HEK293 (cell line): ENCODE results near the gene SLC8A2.
A peak's percentile ranks its signal among the peaks of the same experiment; 100 is the strongest.

Experiments
- AEBP2 ChIP-seq: fragments of 450-650 bp; formaldehyde crosslinking; IDR thresholded peaks from 2 replicates; pipeline ENCODE4 v1.5.1; 2016; ENCODE audit warnings: missing biosample characterization, missing genetic modification characterization, borderline replicate concordance
- GLIS1 ChIP-seq: fragments of 450-650 bp; formaldehyde crosslinking; IDR thresholded peaks from 2 replicates; pipeline ENCODE4 v1.5.1; 2016; ENCODE audit warnings: missing biosample characterization, missing genetic modification characterization
- KLF7 ChIP-seq: fragments of 450-650 bp; formaldehyde crosslinking; IDR thresholded peaks from 2 replicates; pipeline ENCODE4 v1.5.1; 2016; ENCODE audit warnings: missing biosample characterization, missing genetic modification characterization, borderline replicate concordance
- KLF8 ChIP-seq: fragments of 450-650 bp; formaldehyde crosslinking; IDR thresholded peaks from 2 replicates; pipeline ENCODE4 v1.5.1; 2016; ENCODE audit warnings: missing biosample characterization, missing genetic modification characterization
- SP3 ChIP-seq: fragments of 450-650 bp; formaldehyde crosslinking; IDR thresholded peaks from 2 replicates; pipeline ENCODE4 v1.5.1; 2016; ENCODE audit warnings: missing biosample characterization, missing genetic modification characterization
- SP7 ChIP-seq: fragments of 450-650 bp; formaldehyde crosslinking; IDR thresholded peaks from 2 replicates; pipeline ENCODE4 v1.5.1; 2016; ENCODE audit warnings: missing biosample characterization, missing genetic modification characterization
- TRIM28 ChIP-seq: IDR thresholded peaks from 2 replicates; pipeline ENCODE4 v1.6.1; 2011; ENCODE audit warnings: low read length, control low read depth, borderline replicate concordance
- YY2 ChIP-seq: fragments of 450-650 bp; formaldehyde crosslinking; IDR thresholded peaks from 2 replicates; pipeline ENCODE4 v1.5.1; 2016; ENCODE audit warnings: missing biosample characterization, missing genetic modification characterization
- ZBTB20 ChIP-seq: fragments of 450-650 bp; formaldehyde crosslinking; IDR thresholded peaks from 2 replicates; pipeline ENCODE4 v1.5.1; 2016; ENCODE audit warnings: missing biosample characterization, missing genetic modification characterization
- ZFHX2 ChIP-seq: fragments of 450-650 bp; formaldehyde crosslinking; conservative IDR thresholded peaks from 2 replicates; pipeline ENCODE4 v1.5.1; 2016; ENCODE audit warnings: missing biosample characterization, missing genetic modification characterization
- ZNF155 ChIP-seq: fragments of 450-650 bp; formaldehyde crosslinking; IDR thresholded peaks from 2 replicates; pipeline ENCODE4 v1.5.1; 2016; ENCODE audit warnings: missing biosample characterization, missing genetic modification characterization
- ZNF2 ChIP-seq: fragments of 450-650 bp; formaldehyde crosslinking; IDR thresholded peaks from 2 replicates; pipeline ENCODE4 v1.5.1; 2016; ENCODE audit warnings: missing biosample characterization, missing genetic modification characterization
- ZNF221 ChIP-seq: fragments of 450-650 bp; formaldehyde crosslinking; IDR thresholded peaks from 2 replicates; pipeline ENCODE4 v1.5.1; 2017; ENCODE audit warnings: missing biosample characterization, missing genetic modification characterization, borderline replicate concordance
- ZNF335 ChIP-seq: fragments of 450-650 bp; formaldehyde crosslinking; conservative IDR thresholded peaks from 2 replicates; pipeline ENCODE4 v1.5.1; 2016; ENCODE audit warnings: missing biosample characterization, missing genetic modification characterization
- ZNF366 ChIP-seq: fragments of 450-650 bp; formaldehyde crosslinking; conservative IDR thresholded peaks from 2 replicates; pipeline ENCODE4 v1.5.1; 2016; ENCODE audit warnings: missing biosample characterization, missing genetic modification characterization
- ZNF416 ChIP-seq: fragments of 450-650 bp; formaldehyde crosslinking; IDR thresholded peaks from 2 replicates; pipeline ENCODE4 v1.5.1; 2016; ENCODE audit warnings: missing biosample characterization, missing genetic modification characterization
- ZNF488 ChIP-seq: fragments of 450-650 bp; formaldehyde crosslinking; IDR thresholded peaks from 2 replicates; pipeline ENCODE4 v1.5.1; 2016; ENCODE audit warnings: missing biosample characterization, missing genetic modification characterization
- ZNF501 ChIP-seq: fragments of 450-650 bp; formaldehyde crosslinking; IDR thresholded peaks from 2 replicates; pipeline ENCODE4 v1.5.1; 2016; ENCODE audit warnings: missing biosample characterization, missing genetic modification characterization
- ZNF514 ChIP-seq: fragments of 450-650 bp; formaldehyde crosslinking; IDR thresholded peaks from 2 replicates; pipeline ENCODE4 v1.5.1; 2016; ENCODE audit warnings: missing biosample characterization, missing genetic modification characterization
- ZNF658 ChIP-seq: fragments of 450-650 bp; formaldehyde crosslinking; IDR thresholded peaks from 2 replicates; pipeline ENCODE4; 2016; ENCODE audit warnings: missing biosample characterization, missing genetic modification characterization
- ZNF707 ChIP-seq: fragments of 450-650 bp; formaldehyde crosslinking; IDR thresholded peaks from 2 replicates; pipeline ENCODE4 v1.5.1; 2016; ENCODE audit warnings: missing biosample characterization, missing genetic modification characterization
- ZNF76 ChIP-seq: fragments of 450-650 bp; formaldehyde crosslinking; IDR thresholded peaks from 2 replicates; pipeline ENCODE4; 2016; ENCODE audit warnings: low read depth, missing biosample characterization, missing genetic modification characterization, borderline replicate concordance
- ZNF768 ChIP-seq: fragments of 450-650 bp; formaldehyde crosslinking; IDR thresholded peaks from 2 replicates; pipeline ENCODE4 v1.5.1; 2018; ENCODE audit warnings: missing biosample characterization, mild to moderate bottlenecking, missing genetic modification characterization
- ZNF776 ChIP-seq: fragments of 450-650 bp; formaldehyde crosslinking; IDR thresholded peaks from 2 replicates; pipeline ENCODE4 v1.5.0; 2017; ENCODE audit warnings: missing biosample characterization, missing genetic modification characterization, borderline replicate concordance
- ZNF792 ChIP-seq: fragments of 450-650 bp; formaldehyde crosslinking; IDR thresholded peaks from 2 replicates; pipeline ENCODE4 v1.5.1; 2016; ENCODE audit warnings: missing biosample characterization, missing genetic modification characterization
- ZNF830 ChIP-seq: fragments of 450-650 bp; IDR thresholded peaks from 2 replicates; pipeline ENCODE4 v1.5.0; 2018; ENCODE audit warnings: missing biosample characterization, missing genetic modification characterization, low read depth, mild to moderate bottlenecking, moderate library complexity
- TF ChIP-seq, protein P1 (sequence below): fragments of 450-650 bp; formaldehyde crosslinking; IDR thresholded peaks from 2 replicates; pipeline ENCODE4 v1.5.1; 2017; ENCODE audit warnings: missing biosample characterization, missing genetic modification characterization
- TF ChIP-seq, protein P2 (sequence below): fragments of 450-650 bp; formaldehyde crosslinking; IDR thresholded peaks from 2 replicates; pipeline ENCODE4 v1.5.1; 2016; ENCODE audit warnings: missing biosample characterization, missing genetic modification characterization

Gene SLC8A2

GRCh38 chr19:47438793-47439220 is 32.9 kb downstream of the SLC8A2 start (continued):
- TF ChIP-seq, protein P1, sequence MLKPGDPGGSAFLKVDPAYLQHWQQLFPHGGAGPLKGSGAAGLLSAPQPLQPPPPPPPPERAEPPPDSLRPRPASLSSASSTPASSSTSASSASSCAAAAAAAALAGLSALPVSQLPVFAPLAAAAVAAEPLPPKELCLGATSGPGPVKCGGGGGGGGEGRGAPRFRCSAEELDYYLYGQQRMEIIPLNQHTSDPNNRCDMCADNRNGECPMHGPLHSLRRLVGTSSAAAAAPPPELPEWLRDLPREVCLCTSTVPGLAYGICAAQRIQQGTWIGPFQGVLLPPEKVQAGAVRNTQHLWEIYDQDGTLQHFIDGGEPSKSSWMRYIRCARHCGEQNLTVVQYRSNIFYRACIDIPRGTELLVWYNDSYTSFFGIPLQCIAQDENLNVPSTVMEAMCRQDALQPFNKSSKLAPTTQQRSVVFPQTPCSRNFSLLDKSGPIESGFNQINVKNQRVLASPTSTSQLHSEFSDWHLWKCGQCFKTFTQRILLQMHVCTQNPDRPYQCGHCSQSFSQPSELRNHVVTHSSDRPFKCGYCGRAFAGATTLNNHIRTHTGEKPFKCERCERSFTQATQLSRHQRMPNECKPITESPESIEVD (tag by site-specific recombination) = no peak
- no peak for TF ChIP-seq ZNF830 (tag by site-specific recombination)
- no peak for TF ChIP-seq ZNF707 (tag by site-specific recombination)
- peak; percentile 89 for TF ChIP-seq SP3 (tag by site-specific recombination)
- TF ChIP-seq ZNF658 (tag by site-specific recombination) = no peak
- TF ChIP-seq ZNF792 (tag by site-specific recombination) = no peak
- no peak for TF ChIP-seq ZNF776 (tag by site-specific recombination)
- TF ChIP-seq ZNF76 (tag by site-specific recombination) = peak; percentile 35; the same call in 1 of the 2 replicates
- TF ChIP-seq KLF7 (tag by site-specific recombination) = peak; percentile 71; the same call in 1 of the 2 replicates
- no peak for TF ChIP-seq ZNF2
- TF ChIP-seq ZNF221 (tag by site-specific recombination) = no peak
- TF ChIP-seq ZNF155 = no peak
- TF ChIP-seq ZNF501 (tag by site-specific recombination) = no peak
- TF ChIP-seq ZBTB20 (tag by site-specific recombination) = no peak
- TF ChIP-seq, protein P2, sequence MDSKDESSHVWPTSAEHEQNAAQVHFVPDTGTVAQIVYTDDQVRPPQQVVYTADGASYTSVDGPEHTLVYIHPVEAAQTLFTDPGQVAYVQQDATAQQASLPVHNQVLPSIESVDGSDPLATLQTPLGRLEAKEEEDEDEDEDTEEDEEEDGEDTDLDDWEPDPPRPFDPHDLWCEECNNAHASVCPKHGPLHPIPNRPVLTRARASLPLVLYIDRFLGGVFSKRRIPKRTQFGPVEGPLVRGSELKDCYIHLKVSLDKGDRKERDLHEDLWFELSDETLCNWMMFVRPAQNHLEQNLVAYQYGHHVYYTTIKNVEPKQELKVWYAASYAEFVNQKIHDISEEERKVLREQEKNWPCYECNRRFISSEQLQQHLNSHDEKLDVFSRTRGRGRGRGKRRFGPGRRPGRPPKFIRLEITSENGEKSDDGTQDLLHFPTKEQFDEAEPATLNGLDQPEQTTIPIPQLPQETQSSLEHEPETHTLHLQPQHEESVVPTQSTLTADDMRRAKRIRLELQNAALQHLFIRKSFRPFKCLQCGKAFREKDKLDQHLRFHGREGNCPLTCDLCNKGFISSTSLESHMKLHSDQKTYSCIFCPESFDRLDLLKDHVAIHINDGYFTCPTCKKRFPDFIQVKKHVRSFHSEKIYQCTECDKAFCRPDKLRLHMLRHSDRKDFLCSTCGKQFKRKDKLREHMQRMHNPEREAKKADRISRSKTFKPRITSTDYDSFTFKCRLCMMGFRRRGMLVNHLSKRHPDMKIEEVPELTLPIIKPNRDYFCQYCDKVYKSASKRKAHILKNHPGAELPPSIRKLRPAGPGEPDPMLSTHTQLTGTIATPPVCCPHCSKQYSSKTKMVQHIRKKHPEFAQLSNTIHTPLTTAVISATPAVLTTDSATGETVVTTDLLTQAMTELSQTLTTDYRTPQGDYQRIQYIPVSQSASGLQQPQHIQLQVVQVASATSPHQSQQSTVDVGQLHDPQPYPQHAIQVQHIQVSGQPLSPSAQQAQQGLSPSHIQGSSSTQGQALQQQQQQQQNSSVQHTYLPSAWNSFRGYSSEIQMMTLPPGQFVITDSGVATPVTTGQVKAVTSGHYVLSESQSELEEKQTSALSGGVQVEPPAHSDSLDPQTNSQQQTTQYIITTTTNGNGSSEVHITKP (tag by site-specific recombination) = no peak
- TF ChIP-seq ZNF488 (tag by site-specific recombination) = no peak
- no peak for TF ChIP-seq GLIS1 (tag by site-specific recombination)
- TF ChIP-seq ZFHX2 (tag by site-specific recombination) = 0 out of 2 replicates have a peak, but pooled peaks have one; percentile 15
- TF ChIP-seq ZNF768 (tag by site-specific recombination) = no peak
- no peak for TF ChIP-seq SP7
- TF ChIP-seq KLF8 (tag by site-specific recombination) = peak; percentile 53; the same call in 1 of the 2 replicates
- no peak for TF ChIP-seq AEBP2 (tag by site-specific recombination)
- TF ChIP-seq YY2 = 0 out of 2 replicates have a peak, but pooled peaks have one; percentile 30
- no peak for TF ChIP-seq ZNF366
- TF ChIP-seq ZNF416 (tag by site-specific recombination) = no peak
- TF ChIP-seq ZNF335 = peak; percentile 90
- TF ChIP-seq TRIM28 = no peak
- TF ChIP-seq ZNF514 = no peak
